Esophagus muscularis mucosa (tissue), 4 donors: ENCODE results near the gene GDF11. TPM values are rescaled to one million over a fixed set of nuclear protein-coding genes. Genes with fewer than 3 reads are reported as not detected.

Experiments
- DNase-seq: peaks from one replicate; pipeline ENCODE4 v3.0.0-alpha.2; 2017; ENCODE audit errors: extremely low spot score
- H3K27ac ChIP-seq, 4 donors: fragments of 200-600 bp; sonication (generic); replicated peaks in 1 of 4; 1 replicate in 3 of 4; 2 replicates in 1 of 4; pipeline ENCODE4 v1.5.1; 2016 to 2019; ENCODE audit warnings: mild to moderate bottlenecking in 1 of 4
- H3K27me3 ChIP-seq, 4 donors: fragments of 200-600 bp; sonication (generic); one replicate each; pipeline versions ENCODE4 v1.5.1 to v1.6.0; 2016 to 2019
- H3K36me3 ChIP-seq, 4 donors: fragments of 200-600 bp; sonication (generic); one replicate each; pipeline ENCODE4 v1.5.1; 2016 to 2019
- H3K4me1 ChIP-seq, 4 donors: fragments of 200-600 bp; sonication (generic); one replicate each; pipeline ENCODE4 v1.5.1; 2016 to 2019
- H3K4me3 ChIP-seq, 4 donors: fragments of 200-600 bp; sonication (generic); 1 replicate in 2 of 4; 2 replicates in 2 of 4; pipeline ENCODE4 v1.5.1; 2016 to 2019; ENCODE audit warnings: mild to moderate bottlenecking in 4 of 4, moderate library complexity in 1 of 4
- H3K9me3 ChIP-seq, 4 donors: fragments of 200-600 bp; sonication (generic); 1 replicate in 3 of 4; 2 replicates in 1 of 4; pipeline ENCODE4 v1.5.1; 2016 to 2019
- EP300 ChIP-seq: sonication (generic); formaldehyde crosslinking; IDR thresholded peaks from one replicate; pipeline ENCODE4 v1.6.1; 2017; ENCODE audit warnings: antibody characterized with exemption
- POLR2A ChIP-seq: fragments of 450-650 bp; IDR thresholded peaks from one replicate; pipeline ENCODE4 v1.6.1; 2017; ENCODE audit warnings: antibody characterized with exemption, moderate library complexity, mild to moderate bottlenecking, low read depth
- POLR2AphosphoS5 ChIP-seq, 2 donors: sonication (generic); formaldehyde crosslinking; IDR thresholded peaks; one replicate each; pipeline ENCODE4 v1.6.1; 2017; ENCODE audit warnings: antibody characterized with exemption in 2 of 2
- WGBS: methylation state at CpG from one replicate; pipeline ENCODE4 v1.1.5; 2018; 5-methylcytosine and 5-hydroxymethylcytosine counted together
- intact Hi-C: fragments of 100-400 bp; cut with DNase I; formaldehyde crosslinking; loops from one replicate; pipeline ENCODE4 v1.15.1; 2023
- total RNA-seq, 4 donors: library from RNA; depleted of rRNA; stranded (reverse); fragments of >200 nt; gene quantifications; one replicate each; pipeline versions ENCODE4 v1.1.0 to v1.2.1, GENCODE V29; 2016
- TF ChIP-seq, protein P1 (sequence below), 3 experiments: fragments of 200-600 bp in 2 of 3; fragments of 450-650 bp in 1 of 3; sonication (generic) in 2 of 3; IDR thresholded peaks; one replicate each; pipeline ENCODE4 v1.5.1; 2017 to 2019; ENCODE audit warnings: antibody characterized with exemption in 3 of 3, mild to moderate bottlenecking in 2 of 3, moderate library complexity in 1 of 3

The GDF11 gene
- total RNA-seq, 4 donors from 2014 or later = 1.7 to 9.0 (median 4.9) TPM

DNA sequence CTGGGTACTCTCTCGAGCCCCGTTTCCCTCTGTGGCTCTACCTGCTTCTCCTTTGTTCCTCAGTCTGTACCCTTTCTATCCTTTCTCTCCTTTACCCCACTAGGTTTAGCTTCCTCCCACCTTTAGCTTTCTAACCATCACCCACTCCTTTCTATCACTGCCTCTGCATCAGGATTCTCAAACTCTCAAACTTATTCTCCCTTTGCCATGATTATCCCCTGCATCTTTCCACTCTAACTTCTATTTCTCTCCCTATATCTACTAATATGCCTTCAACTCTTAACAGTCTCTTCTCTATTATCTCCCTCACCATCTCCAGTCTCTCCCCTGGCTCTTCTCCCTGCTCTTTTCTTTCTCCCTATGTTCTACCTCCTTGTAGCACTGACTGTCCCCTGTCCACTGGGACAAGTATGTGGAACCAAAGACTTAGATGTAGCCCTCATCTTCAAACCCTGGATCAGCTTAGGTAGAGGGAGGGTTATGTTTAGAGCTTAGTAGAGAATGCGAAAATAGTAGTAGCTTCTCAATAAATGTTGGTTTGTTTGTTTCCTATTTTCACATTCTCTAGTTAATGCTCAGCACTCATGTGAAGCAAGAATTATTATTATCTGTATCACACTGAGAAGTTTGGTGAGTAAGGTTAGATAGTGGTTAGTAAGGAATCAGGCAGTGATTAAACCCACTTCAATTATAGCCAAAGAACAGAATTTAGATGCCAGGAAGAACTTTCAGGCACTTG is 3.4 kb downstream of the GDF11 start:
- no peak for TF ChIP-seq EP300
- TF ChIP-seq POLR2A = no peak
- TF ChIP-seq POLR2AphosphoS5 (IDR thresholded peaks at IDR 0.05) = no peak
- TF ChIP-seq, protein P1, sequence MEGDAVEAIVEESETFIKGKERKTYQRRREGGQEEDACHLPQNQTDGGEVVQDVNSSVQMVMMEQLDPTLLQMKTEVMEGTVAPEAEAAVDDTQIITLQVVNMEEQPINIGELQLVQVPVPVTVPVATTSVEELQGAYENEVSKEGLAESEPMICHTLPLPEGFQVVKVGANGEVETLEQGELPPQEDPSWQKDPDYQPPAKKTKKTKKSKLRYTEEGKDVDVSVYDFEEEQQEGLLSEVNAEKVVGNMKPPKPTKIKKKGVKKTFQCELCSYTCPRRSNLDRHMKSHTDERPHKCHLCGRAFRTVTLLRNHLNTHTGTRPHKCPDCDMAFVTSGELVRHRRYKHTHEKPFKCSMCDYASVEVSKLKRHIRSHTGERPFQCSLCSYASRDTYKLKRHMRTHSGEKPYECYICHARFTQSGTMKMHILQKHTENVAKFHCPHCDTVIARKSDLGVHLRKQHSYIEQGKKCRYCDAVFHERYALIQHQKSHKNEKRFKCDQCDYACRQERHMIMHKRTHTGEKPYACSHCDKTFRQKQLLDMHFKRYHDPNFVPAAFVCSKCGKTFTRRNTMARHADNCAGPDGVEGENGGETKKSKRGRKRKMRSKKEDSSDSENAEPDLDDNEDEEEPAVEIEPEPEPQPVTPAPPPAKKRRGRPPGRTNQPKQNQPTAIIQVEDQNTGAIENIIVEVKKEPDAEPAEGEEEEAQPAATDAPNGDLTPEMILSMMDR (IDR thresholded peaks at IDR 0.05) = no peak
- 51% methylated on average over 3 of the region's 3 CpGs for WGBS
- peak overlapping the region in 3 of 4 donors; percentile 38 to 75 (median 50) for H3K27ac ChIP-seq
- peaks cover 0 to 21% (median 9%) of the 10 kb centered on the region in 4 donors for H3K36me3 ChIP-seq
- peak overlapping the region in 2 of 4 donors; percentile 8 to 18 for H3K4me3 ChIP-seq
- no peaks in the 10 kb centered on the region for H3K9me3 ChIP-seq
- intact Hi-C loops = loop anchor here (5.0 to 10.0 kb wide), 2 partner anchors 51 to 288 kb away; no protein-coding TSS in a partner anchor
- no peak for DNase-seq
- no peaks in the 10 kb centered on the region for H3K27me3 ChIP-seq
- H3K4me1 ChIP-seq = peaks cover 23 to 50% (median 40%) of the 10 kb centered on the region in 4 donors

DNA sequence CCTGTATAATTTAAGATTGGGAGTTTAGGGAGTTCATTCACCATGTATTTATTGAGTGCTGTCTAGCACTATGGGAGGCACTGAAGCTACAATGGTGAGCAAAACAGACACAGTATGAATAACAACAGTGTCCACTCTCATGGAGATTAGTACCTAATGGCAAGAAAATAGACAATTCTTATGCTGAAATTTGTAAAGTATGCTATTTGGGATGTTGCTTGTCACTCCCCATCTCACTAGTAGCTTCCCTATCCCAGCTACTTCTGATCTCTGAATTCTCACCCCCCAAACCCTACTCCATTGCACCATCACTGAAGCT is 4.0 kb downstream of the GDF11 start:
- TF ChIP-seq POLR2A (no peak), POLR2AphosphoS5 (IDR thresholded peaks at IDR 0.05) (no peak), EP300 (no peak)
- TF ChIP-seq, protein P1 (IDR thresholded peaks at IDR 0.05) = no peak
- H3K9me3 ChIP-seq = no peaks in the 10 kb centered on the region
- no peak overlapping the region for H3K4me3 ChIP-seq
- H3K4me1 ChIP-seq = peaks cover 23 to 49% (median 39%) of the 10 kb centered on the region in 4 donors
- H3K36me3 ChIP-seq = peaks cover under 1 to 26% (median 15%) of the 10 kb centered on the region in 4 donors
- intact Hi-C loops = loop anchor here (5.0 to 10.0 kb wide), 2 partner anchors 50 to 288 kb away; no protein-coding TSS in a partner anchor
- DNase-seq = no peak
- no peak overlapping the region for H3K27ac ChIP-seq
- H3K27me3 ChIP-seq = no peaks in the 10 kb centered on the region

DNA sequence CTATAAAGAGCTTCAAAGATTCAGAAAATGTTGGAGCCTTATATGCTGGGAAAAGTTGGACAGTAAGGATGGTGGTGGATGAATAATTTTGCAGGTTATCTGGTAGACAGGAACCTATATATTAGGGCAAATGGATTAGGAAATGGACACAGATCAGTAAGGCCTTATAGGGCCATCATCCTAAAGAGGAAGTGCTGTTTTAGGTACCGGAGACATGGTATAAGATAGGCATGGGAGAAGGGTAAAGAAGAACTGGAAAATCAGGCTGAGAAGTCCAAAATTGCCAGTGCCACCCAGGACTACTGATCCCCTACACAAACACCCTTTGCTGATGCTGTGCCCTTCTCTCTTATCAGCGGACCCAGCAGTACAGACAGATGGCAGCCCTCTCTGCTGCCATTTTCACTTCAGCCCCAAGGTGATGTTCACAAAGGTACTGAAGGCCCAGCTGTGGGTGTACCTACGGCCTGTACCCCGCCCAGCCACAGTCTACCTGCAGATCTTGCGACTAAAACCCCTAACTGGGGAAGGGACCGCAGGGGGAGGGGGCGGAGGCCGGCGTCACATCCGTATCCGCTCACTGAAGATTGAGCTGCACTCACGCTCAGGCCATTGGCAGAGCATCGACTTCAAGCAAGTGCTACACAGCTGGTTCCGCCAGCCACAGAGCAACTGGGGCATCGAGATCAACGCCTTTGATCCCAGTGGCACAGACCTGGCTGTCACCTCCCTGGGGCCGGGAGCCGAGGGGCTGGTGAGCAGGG is 5.5 kb downstream of the GDF11 start:
- H3K27me3 ChIP-seq = no peaks in the 10 kb centered on the region
- no peak for DNase-seq
- WGBS = 90% methylated on average over 7 of the region's 18 CpGs
- peaks cover 7 to 42% (median 30%) of the 10 kb centered on the region in 4 donors for H3K36me3 ChIP-seq
- intact Hi-C loops = loop anchor here (5.0 to 10.0 kb wide), 2 partner anchors 49 to 286 kb away; no protein-coding TSS in a partner anchor
- H3K9me3 ChIP-seq = no peaks in the 10 kb centered on the region
- peaks cover 19 to 39% (median 30%) of the 10 kb centered on the region in 4 donors for H3K4me1 ChIP-seq
- H3K4me3 ChIP-seq = no peak overlapping the region
- H3K27ac ChIP-seq = no peak overlapping the region
- TF ChIP-seq POLR2A (no peak), POLR2AphosphoS5 (IDR thresholded peaks at IDR 0.05) (no peak), EP300 (no peak)
- TF ChIP-seq, protein P1 (IDR thresholded peaks at IDR 0.05) = no peak

DNA sequence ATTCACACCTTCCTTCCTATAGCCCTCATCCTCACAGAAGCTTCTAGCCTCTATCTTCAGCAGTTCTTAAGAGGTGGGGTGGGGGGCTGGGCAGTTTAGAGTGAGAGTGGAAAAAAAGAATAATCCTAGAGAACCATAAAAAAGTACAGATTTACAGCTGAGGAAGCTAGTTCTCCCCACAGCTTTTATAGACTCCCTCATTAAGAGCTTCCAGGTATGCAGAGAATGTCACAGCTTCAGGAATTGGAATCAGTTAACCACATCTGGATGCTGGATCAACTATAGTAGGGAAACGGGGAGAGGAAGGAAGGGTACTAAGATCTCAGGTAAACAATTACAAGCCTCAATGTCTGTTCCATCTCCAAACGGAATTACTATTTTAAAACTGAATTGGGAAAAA is 12.3 kb downstream of the GDF11 start:
- Histone ChIP-seq H3K4me1 (no peaks in the 10 kb centered on the region), H3K27me3 (no peaks in the 10 kb centered on the region), H3K36me3 (peaks cover 42 to 100% (median 94%) of the 10 kb centered on the region in 4 donors), H3K27ac (no peak overlapping the region), H3K4me3 (no peak overlapping the region), H3K9me3 (no peaks in the 10 kb centered on the region)
- WGBS = 62% methylated on average over 2 of the region's 2 CpGs
- intact Hi-C loops = no loop called here
- TF ChIP-seq POLR2A (no peak), EP300 (no peak), POLR2AphosphoS5 (IDR thresholded peaks at IDR 0.05) (no peak)
- TF ChIP-seq, protein P1 (IDR thresholded peaks at IDR 0.05) = no peak
- DNase-seq = no peak
